Choroid plexus epithelial cell (primary cell): ENCODE data around the gene SLC25A42.

Source experiments
- DNase-seq: peaks from one replicate; pipeline ENCODE4 v3.0.0-alpha.2; 2010; ENCODE audit warnings: low read depth
- H3K4me3 ChIP-seq: 2 replicates; pipeline ENCODE4 v1.5.1; 2011; ENCODE audit warnings: low read depth, mild to moderate bottlenecking, control low read depth, low read length, moderate library complexity
- TF ChIP-seq, protein P1 (sequence below): conservative IDR thresholded peaks from 2 replicates; pipeline ENCODE4 v1.5.1; 2011; ENCODE audit warnings: low read depth, mild to moderate bottlenecking, control low read depth, inconsistent platforms, low read length, moderate library complexity

Gene SLC25A42

GRCh38 chr19:19113040-19113626 lies 49.3 kb downstream of the SLC25A42 start:
- H3K4me3 ChIP-seq: no peak overlapping the region
- peak; percentile 79 for DNase-seq
- TF ChIP-seq, protein P1, sequence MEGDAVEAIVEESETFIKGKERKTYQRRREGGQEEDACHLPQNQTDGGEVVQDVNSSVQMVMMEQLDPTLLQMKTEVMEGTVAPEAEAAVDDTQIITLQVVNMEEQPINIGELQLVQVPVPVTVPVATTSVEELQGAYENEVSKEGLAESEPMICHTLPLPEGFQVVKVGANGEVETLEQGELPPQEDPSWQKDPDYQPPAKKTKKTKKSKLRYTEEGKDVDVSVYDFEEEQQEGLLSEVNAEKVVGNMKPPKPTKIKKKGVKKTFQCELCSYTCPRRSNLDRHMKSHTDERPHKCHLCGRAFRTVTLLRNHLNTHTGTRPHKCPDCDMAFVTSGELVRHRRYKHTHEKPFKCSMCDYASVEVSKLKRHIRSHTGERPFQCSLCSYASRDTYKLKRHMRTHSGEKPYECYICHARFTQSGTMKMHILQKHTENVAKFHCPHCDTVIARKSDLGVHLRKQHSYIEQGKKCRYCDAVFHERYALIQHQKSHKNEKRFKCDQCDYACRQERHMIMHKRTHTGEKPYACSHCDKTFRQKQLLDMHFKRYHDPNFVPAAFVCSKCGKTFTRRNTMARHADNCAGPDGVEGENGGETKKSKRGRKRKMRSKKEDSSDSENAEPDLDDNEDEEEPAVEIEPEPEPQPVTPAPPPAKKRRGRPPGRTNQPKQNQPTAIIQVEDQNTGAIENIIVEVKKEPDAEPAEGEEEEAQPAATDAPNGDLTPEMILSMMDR: peak; percentile 30

DNA sequence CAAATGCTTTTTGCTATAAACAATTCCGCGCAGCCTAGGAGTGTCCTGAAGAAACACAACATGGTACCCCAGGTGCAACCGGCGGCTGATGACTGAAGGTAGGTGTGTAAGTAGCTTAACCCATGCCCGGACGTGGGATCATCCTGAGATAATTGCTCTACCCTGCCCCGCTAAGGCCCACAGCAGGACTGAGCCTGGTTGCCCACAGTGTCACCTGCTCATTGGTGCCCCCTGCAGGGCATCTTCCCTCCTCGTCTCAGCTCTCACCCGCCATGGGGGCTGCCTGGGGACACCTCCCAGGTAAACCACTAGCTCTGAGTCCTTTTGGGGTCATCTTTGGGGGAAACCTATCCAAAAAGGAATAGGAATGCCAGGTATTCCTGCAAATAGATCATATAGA lies 52.2 kb downstream of the SLC25A42 start:
- TF ChIP-seq, protein P1: peak; percentile 69
- no peak overlapping the region for H3K4me3 ChIP-seq
- DNase-seq: peak; percentile 19

- TF ChIP-seq, protein P1: no peak
- no peak for DNase-seq
- no peak overlapping the region for H3K4me3 ChIP-seq
Measured at GRCh38 chr19:19119325-19120237, 55.8 kb downstream of the SLC25A42 start.

- peak overlapping the region; percentile 46 for H3K4me3 ChIP-seq
- TF ChIP-seq, protein P1: no peak
Measured at GRCh38 chr19:19120308-19121231, 56.8 kb downstream of the SLC25A42 start.

GRCh38 chr19:19121371-19121770 lies 57.6 kb downstream of the SLC25A42 start:
- no peak overlapping the region for H3K4me3 ChIP-seq
- TF ChIP-seq, protein P1: no peak
- no peak for DNase-seq

More at GRCh38 chr19:19120308-19121231, 56.8 kb downstream of the SLC25A42 start:
- peak; percentile 97 for DNase-seq

GRCh38 chr19:19122902-19123301 lies 59.1 kb downstream of the SLC25A42 start:
- no peak for DNase-seq
- TF ChIP-seq, protein P1: no peak
- no peak overlapping the region for H3K4me3 ChIP-seq
